Epithelial cell of alveolus of lung (primary cell): ENCODE results near the gene SMC5. TPM values are rescaled to one million over a fixed set of nuclear protein-coding genes. Genes with fewer than 3 reads are reported as not detected.

Source experiments
- total RNA-seq: library from RNA; depleted of rRNA; stranded (reverse); fragments of >200 nt; gene quantifications from 2 replicates; pipeline ENCODE4 v1.2.1, GENCODE V29; 2015

Gene SMC5
- total RNA-seq: 14.5 and 16.8 TPM in 2 replicates

DNA sequence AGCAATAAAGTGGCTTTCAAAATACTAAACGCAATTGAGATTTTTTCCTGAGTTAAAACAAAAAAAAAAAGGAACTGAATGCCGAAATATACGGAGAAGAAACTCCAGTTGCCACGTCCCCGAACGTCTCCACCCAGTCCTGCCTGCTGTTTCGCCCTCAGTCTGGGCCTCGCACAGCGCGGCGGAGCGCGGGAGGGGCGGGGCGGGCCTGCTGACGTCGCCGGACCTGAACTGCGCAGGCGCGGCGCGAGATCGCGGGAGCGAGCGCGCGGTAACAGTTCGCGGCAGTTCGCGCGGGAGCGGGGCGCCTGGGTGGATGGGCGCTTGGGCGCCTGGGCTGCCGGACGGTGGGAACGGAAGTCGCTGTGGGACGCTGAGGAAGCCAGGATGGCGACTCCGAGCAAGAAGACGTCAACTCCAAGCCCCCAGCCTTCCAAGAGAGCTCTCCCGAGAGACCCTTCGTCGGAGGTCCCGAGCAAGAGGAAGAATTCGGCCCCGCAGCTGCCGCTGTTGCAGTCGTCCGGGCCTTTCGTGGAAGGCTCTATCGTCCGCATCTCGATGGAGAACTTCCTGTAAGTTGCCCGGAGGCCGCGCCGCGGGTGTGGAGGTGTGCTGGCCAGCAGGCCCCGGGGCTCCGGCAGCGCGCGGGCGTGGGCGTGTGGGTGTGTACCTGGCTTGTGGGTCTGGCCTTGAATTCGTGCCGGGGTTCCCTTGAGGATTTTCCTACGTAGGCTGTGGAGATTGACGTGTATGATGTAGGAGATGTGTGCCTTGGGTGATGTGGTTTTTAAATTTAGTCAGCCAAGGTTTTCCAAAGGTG, at the start of gene SMC5:
Gene SMC5 (plus strand): TSS at position 287 of the 820 bp plus-strand sequence. CDS start 101 bp downstream, at position 388.

Other genes starting within 250 kb of the SMC5 start
- 2.6 and 5.0 TPM in 2 replicates for gene MAMDC2, start 215.1 kb upstream of the SMC5 start, total RNA-seq
- gene KLF9, start 155.7 kb downstream of the SMC5 start, total RNA-seq: 43.1 and 286 TPM in 2 replicates